ENCODE results near the gene PSMG3.
A peak's percentile ranks its signal among the peaks of the same experiment; 100 is the strongest.

PSMG3 gene

GRCh38 chr7:1578513-1578912, 8.7 kb upstream of the PSMG3 start:
- no peak for DNase-seq

DNA sequence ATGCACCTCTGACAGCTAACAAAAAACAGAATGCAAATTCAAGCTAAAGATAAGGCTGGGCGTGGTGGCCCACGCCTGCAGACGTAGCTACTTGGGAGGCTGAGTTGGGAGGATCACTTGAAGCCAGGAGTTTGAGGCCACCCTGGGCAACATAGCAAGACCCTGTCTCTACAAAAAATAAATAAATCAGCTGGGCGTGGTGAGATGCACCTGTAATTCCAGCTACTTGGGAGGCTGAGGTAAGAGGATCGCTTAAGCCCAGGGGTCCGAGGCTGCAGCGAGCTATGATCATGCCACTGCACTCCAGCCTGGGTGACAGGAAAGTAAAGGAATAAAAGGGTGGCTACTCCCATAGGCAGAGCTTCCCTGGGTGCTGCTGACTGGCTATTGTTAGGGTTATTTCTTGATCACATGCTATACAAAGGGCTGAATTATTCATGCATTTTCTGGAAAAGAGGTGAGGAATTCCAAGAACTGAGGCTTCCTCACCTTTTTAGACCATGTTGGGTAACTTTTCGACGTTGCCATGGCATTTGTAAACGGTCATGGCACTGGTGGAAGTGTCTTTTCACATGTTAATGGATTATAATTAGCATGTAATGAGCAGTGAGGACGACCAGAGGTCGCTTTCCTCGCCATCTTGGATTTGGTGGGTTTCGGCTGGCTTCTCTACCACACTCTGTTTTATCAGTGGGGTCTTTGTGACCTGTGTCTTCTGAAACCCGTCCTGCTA, 6.9 kb upstream of the PSMG3 start:
- no peak for DNase-seq

- no peak for DNase-seq
Measured at GRCh38 chr7:1575809-1576208, 6.0 kb upstream of the PSMG3 start.

DNA sequence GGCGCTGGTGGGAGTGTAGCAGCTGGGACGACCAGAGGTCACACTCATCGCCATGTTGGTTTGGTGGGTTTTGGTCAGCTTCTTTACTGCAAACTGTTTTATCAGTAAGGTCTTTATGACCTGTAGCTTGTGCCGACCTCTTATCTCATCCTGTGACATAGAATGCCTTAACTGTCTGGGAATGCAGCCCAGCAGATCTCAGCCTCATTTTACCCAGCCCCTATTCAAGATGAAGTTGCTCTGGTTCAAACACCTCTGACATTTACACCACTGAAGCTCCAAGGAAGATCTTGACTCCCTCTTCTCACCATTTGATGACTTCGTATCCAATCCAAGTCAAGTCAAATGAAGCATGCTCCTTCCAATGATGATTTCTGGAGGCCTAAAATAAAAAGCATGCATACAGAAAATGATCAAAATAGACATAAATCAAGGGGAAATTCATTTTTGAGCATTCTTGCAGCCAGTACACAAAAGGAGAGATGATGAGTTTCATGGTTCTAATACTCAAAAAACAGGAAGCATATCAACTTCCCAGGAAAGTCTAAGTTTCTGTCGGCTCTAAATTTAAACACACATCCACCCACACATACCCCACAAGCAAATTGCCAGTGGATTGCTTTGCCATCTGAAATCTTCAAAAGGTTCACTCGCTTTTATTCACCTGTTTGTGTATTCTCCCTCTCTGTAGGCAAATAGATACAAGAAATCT, 2.4 kb upstream of the PSMG3 start:
- DNase-seq = no peak

GRCh38 chr7:1569440-1569832, 396 bp downstream of the PSMG3 start:
- no peak for DNase-seq

- peak; percentile 39 for DNase-seq
Measured at GRCh38 chr7:1569016-1569415, 816 bp downstream of the PSMG3 start.

DNA sequence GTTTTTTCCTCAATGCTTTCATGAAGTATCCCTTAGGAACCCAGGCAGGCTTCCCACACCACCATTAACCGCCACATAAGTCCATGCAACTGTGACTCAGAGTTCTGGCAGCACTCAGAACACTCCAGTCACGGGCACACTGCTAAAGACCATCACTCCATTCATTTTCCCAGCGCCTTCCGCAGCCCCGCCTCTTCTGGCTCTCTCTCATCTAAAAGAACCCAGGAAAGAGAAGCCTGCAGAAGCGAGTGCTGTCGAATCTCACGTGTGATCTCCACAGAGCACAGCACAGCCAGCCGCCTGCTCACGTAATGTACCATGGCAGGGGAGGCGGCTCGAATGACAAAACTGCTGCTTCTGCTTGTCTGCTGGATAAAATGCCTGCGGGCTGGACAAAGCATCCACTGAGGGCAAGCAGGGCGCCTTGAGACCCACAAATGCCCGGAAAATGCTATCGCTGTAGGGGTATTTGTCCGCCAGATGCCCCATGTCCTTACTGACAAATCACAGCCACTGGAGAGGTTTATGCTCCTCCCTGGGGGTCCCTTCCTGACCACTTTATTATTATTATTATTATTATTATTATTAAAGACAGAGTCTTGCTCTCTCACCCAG, 1.8 kb downstream of the PSMG3 start:
- no peak for DNase-seq

DNA sequence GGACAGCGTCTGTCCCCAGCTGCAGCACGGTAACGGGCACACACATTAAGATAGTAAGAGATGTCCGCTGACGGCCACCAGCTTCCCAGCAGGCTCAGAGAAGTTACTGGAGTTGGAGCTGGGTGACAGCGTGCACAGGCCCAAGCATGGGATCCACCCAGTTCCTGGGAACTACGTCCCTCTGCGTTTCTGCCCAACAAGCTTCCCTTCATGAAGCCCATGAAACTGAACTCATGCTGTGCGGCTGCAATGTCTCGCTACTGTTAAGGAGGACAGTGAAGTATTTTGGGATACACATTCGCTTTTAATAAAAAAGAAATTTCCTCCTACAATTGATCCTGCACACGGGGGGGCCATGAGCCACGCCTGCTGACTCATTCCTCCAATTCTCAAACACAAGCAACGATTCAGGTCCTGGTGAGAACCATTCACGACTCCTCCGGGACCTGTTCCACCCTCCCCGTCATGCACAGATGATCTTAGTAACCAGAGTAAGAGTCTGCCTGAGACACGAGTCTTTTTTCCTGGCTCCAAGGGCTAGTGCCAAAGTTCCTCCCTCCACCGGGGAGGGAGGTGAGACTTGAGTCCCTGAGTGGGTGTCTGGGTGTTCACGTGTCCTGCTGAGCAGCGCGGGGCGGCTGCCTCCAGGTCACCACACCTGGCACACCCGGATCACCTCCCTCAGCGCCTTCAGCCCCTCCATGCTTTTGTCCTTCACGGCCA, 2.6 kb downstream of the PSMG3 start:
- DNase-seq = no peak

DNA sequence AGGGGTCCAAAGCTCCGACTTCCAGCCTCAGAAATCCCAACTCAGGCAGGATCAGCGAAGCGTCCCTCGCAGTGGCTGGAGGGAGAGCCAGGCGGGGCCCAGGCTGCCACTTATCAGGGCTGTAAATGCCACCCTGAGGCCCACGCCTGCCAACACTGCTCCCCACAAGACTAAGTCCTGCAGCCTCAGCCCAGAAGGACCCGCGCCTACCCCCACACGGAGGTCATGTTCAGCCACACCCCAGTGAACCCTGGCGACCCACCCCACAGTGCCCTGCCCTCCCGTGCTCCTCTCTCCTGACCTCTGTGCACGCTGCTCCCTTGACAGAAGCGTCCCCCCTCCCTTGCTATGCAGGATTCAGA, 3.2 kb downstream of the PSMG3 start:
- no peak for DNase-seq

- no peak for DNase-seq
Measured at GRCh38 chr7:1564603-1565022, 5.2 kb downstream of the PSMG3 start.

DNA sequence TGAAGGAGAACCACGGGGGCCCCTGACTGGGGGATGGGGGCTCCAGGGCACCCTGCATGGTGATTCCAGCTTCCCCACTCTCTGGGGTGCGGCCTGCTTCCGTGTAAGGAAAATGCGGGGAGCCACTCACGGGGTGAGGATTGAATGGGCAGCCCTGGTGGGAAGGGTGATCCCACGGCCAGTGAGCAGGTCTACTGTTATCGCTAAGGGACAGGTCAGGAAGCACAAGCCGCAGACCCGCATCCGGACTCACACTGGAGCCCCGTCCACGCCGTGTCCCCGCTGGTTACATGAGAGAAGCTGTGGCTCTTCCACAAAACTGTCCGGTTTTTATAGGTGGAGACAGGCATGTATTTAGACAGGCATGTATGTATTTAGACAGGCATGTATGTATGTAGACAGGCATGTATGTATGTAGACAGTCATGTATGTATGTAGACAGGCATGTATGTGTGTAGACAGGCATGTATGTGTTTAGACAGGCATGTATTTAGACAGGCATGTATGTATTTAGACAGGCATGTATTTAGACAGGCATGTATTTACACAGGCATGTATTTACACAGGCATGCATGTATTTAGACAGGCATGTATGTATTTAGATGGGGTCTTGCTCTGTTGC, 5.7 kb downstream of the PSMG3 start:
- DNase-seq = no peak

DNA sequence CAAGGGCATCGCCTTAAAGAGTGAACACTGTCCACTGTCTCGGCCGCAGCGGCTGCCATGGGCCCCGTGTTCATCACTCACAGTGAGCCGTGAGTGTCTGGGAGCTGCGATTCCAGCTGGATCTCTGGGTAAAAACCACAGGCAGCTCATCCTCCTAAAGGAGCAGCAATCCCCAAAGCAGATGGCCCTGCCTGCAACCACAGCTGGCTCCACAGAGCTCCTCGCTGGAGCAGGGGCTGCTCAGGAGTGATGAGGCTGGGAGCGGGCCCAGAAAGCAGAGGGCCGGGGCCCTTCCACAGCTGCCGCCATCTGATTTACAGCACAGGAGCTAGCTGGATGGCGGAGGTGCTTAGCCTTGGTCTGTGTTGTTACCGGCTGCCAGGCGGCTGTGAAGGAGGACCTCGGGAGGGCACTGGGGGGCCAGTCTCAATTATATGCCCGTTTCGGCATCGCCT, 7.2 kb downstream of the PSMG3 start:
- DNase-seq = no peak

- DNase-seq = no peak
Measured at GRCh38 chr7:1562116-1562515, 7.7 kb downstream of the PSMG3 start.

DNA sequence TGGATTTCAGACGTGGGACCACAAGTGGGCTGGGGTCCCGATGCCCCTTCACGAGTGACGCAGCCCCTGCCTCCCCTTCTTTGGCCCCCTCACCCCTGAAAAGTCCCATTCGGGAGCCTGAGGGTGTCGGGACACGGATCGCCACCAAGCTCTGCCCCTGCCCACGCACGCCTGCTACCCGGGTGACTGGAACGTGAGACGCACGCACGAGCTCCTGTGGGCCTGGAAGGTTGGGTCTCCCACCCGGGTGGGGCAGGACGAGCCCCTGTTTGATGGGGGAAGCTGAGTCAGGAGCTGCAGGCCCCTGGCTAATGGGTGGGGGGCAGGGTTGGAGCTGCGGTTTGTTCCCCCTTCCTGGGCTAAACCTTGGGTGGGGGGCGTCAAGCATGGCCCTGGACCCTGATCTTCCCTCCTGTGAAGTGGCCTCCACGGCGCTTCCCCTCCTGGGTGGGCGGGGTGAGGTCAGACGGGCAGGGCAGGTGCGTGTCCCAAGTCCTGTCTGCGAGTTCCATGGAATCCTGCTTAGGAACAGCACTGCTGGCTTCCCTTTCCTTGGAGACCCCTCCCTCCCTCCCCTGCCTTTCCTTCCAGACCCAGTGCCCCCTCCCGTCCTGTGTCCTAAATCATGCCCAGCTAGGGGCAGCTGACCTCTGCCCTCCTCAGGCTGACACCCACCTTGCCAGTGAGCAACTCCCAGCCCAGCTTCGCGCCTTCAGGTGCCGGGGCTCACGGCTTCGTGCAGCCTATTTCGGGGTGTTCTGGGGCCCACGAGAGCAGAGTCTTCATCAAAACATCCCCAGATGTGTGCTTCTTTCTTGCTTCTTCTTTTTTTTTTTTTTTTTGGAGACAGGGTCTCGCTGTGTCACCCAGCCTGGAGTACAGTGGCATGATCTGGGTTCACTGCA, 8.5 kb downstream of the PSMG3 start:
- no peak for DNase-seq

GRCh38 chr7:1560620-1561031, 9.2 kb downstream of the PSMG3 start:
- no peak for DNase-seq

GRCh38 chr7:1559626-1560590, 9.9 kb downstream of the PSMG3 start:
- DNase-seq = no peak

DNA sequence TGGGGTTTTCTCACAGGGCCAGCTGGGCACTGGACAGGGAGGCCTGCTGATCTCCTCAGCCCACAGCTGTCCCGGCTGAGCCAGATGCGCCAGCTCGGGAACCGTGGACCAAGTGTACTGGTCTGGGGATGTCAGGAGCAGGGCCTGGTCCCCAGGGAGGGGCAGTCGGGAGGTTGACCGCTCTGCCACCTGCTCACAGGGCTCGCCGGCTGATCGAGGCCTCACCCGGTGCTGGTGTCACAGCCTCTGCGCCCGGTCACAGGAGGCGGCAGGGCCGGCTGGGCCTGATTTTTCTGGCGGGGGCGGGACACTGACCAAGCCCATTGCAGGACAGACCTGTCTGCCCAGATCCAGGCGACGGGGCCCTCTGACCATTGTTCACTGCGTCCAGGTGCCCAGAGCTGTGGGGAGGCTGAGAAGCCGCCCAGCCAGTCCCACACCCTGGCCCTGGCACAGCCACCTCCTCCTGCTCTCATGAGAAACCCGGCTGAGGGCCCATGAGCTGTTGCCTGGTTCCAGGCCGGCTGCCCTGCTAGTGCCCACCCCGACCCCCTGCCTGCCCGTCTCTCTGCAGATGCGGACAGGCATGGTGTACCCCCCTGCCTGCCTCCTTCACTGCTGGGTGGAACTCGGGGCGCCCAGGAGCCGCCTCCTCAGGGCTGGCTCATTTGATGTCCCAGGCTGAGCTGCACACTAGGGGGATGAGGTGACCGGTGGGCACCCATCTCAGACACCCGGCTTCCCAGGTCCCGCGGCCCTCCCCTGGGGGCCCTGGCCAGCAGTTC, 10.8 kb downstream of the PSMG3 start:
- no peak for DNase-seq

DNA sequence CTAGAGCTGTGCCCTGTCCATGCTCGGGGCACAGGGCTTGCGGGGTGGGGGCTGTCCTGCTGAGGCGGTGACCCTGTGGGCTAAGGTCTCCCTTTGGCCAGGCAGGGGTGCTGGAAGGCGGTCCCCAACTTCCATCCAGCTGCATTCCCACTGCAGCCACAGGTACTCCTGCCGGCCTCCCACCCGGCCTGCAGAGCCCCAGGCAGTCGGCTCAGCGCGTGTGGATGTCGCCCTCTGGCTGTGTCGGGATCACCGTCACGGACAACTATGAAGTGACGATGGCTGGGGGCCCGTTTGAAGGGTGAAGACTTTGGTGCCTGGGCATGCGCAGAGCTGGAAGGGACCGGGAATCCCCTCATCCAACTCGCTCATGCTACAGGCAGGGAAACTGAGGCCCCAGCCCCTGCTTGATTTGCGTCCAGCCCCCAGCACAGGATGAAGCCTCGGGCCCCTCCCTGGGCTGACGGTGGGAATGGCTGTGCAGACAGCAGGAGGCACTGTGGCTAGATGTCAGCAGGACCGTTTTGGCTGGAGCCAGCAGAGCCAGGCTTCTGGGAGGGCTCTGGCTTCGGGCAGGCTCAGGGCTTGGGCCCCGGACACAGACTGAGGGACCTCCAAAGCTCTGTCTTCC, 11.5 kb downstream of the PSMG3 start:
- DNase-seq = no peak

DNA sequence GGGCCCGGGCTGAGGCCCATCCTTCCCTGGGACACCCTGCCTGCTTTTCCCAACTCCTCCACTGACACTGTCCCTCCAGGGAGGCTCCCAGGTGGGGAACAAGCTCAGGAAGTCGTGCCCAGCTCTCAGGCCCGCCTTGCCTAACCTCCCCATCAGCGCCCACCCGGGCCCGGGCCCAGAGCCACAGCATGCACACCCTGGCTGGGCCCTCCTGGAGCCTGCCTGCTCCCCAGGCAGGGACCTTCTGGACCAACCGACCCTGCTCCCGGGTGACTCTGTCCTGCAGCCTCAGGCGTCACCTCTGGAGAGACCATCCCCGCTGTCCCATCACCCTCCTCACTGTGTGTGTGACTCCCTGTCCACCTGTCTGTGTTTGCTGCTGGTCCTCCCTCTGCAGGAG, 12.1 kb downstream of the PSMG3 start:
- no peak for DNase-seq

All from activated T-cell treated with anti-CD3 and anti-CD28 coated beads, Interleukin-2, amount 50 U/mL, for 1 hour (primary cell).